Measurements from ENCODE around the gene ROBO4.

DNA sequence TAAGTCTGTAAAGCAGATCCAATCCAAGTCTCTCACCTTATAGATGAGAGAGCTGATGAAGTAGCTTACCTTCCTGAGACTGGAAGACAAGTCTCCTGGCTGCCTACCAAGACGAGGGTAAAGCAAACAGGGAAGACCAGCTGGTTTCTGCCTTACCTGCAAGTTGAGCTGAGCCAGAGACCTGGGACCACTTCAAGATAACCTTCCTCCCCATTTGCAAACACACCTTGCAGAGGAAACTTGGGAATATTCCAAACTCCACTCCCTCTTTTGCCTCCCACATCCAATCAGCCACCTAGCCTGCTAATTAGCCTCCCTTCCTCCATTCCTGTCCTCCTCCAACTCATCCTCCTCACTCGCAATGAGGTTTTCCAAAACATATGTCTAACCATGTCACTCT lies 55.8 kb downstream of the ROBO4 start:
- TF ChIP-seq, protein P1, sequence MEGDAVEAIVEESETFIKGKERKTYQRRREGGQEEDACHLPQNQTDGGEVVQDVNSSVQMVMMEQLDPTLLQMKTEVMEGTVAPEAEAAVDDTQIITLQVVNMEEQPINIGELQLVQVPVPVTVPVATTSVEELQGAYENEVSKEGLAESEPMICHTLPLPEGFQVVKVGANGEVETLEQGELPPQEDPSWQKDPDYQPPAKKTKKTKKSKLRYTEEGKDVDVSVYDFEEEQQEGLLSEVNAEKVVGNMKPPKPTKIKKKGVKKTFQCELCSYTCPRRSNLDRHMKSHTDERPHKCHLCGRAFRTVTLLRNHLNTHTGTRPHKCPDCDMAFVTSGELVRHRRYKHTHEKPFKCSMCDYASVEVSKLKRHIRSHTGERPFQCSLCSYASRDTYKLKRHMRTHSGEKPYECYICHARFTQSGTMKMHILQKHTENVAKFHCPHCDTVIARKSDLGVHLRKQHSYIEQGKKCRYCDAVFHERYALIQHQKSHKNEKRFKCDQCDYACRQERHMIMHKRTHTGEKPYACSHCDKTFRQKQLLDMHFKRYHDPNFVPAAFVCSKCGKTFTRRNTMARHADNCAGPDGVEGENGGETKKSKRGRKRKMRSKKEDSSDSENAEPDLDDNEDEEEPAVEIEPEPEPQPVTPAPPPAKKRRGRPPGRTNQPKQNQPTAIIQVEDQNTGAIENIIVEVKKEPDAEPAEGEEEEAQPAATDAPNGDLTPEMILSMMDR (IDR thresholded peaks at IDR 0.05; ENCODE audit: insufficient read depth, low read length, poor library complexity, severe bottlenecking), result no peak
- no peak for TF ChIP-seq EZH2phosphoT487 (conservative IDR thresholded peaks at IDR 0.05; ENCODE audit: low read length)

All from SU-DHL-6 (cell line).